K562 (cell line): Measurements from ENCODE around the gene MRPS10. TPM values are rescaled to one million over a fixed set of nuclear protein-coding genes. Genes with fewer than 3 reads are reported as not detected.
A peak's percentile ranks its signal among the peaks of the same experiment; 100 is the strongest.

Experiments used
- ARID2 ChIP-seq: fragments of 450-650 bp; IDR thresholded peaks from 2 replicates; pipeline ENCODE4 v1.6.1; 2017; ENCODE audit warnings: antibody characterized with exemption, mild to moderate bottlenecking
- CCNT2 ChIP-seq: IDR thresholded peaks from 2 replicates; pipeline ENCODE4 v1.6.1; 2011; ENCODE audit warnings: borderline replicate concordance, low read depth, mild to moderate bottlenecking, moderate library complexity, mixed read lengths, low read length; ENCODE audit not compliant: insufficient read length; ENCODE audit errors: extremely low read depth
- CHD4 ChIP-seq: fragments of 200-600 bp; sonication (generic); IDR thresholded peaks from 3 replicates; pipeline ENCODE4 v1.6.1; 2012; ENCODE audit warnings: low read depth, mild to moderate bottlenecking, mixed read lengths, low read length, inconsistent platforms; ENCODE audit not compliant: insufficient read depth, insufficient replicate concordance, poor library complexity, severe bottlenecking
- E2F1 ChIP-seq: sonication (generic); formaldehyde crosslinking; IDR thresholded peaks from 2 replicates; pipeline ENCODE4 v1.8.1; 2023; ENCODE audit warnings: mild to moderate bottlenecking, missing genetic modification reagents, moderate library complexity
- JUND ChIP-seq, 2 experiments: IDR thresholded peaks; 2 replicates in 1 of 2; 3 replicates in 1 of 2; pipeline ENCODE4 v1.6.1; 2011; ENCODE audit warnings: borderline replicate concordance in 2 of 2, low read depth in 2 of 2, low read length in 2 of 2, improper control_type of control experiment in 1 of 2, missing biosample characterization in 1 of 2, missing genetic modification characterization in 1 of 2, missing genetic modification reagents in 1 of 2
- MAFK ChIP-seq: IDR thresholded peaks from 2 replicates; pipeline ENCODE4 v1.6.1; 2011; ENCODE audit warnings: low read length, improper control_type of control experiment
- MTA2 ChIP-seq: fragments of 450-650 bp; IDR thresholded peaks from 2 replicates; pipeline ENCODE4 v1.6.1; 2016; ENCODE audit warnings: low read depth
- MTF1 ChIP-seq: fragments of 250-450 bp; sonication (Bioruptor Pico); IDR thresholded peaks from 2 replicates; pipeline ENCODE4 v1.9.0; 2021; ENCODE audit warnings: moderate library complexity, mild to moderate bottlenecking, inconsistent platforms, borderline replicate concordance
- PPARD ChIP-seq: fragments of 250-450 bp; sonication (Bioruptor Pico); IDR thresholded peaks from 2 replicates; pipeline ENCODE4 v1.8.0; 2022; ENCODE audit warnings: inconsistent platforms, mild to moderate bottlenecking, moderate library complexity
- PTRF ChIP-seq: fragments of 450-650 bp; IDR thresholded peaks from 2 replicates; pipeline ENCODE4 v1.6.1; 2016; ENCODE audit warnings: mild to moderate bottlenecking, missing genetic modification characterization, missing compliant biosample characterization
- SIN3B ChIP-seq: fragments of 450-650 bp; IDR thresholded peaks from 2 replicates; pipeline ENCODE4 v1.6.1; 2017; ENCODE audit warnings: low read depth, mild to moderate bottlenecking, moderate library complexity
- SMAD1 ChIP-seq: fragments of 150-350 bp; IDR thresholded peaks from 2 replicates; pipeline ENCODE4 v1.6.1; 2014; ENCODE audit warnings: low read length, low read depth; ENCODE audit not compliant: partially characterized antibody
- SMARCA4 ChIP-seq: fragments of 450-650 bp; IDR thresholded peaks from 2 replicates; pipeline ENCODE4 v1.6.1; 2016
- YY1 ChIP-seq, 3 experiments: IDR thresholded peaks; 2 replicates each; pipeline ENCODE4 v1.6.1; 2011; ENCODE audit warnings: low read length in 2 of 3, mild to moderate bottlenecking in 2 of 3, moderate library complexity in 2 of 3, borderline replicate concordance in 1 of 3, control low read depth in 1 of 3, low read depth in 1 of 3; ENCODE audit not compliant: insufficient read depth in 3 of 3, insufficient replicate concordance in 2 of 3, control insufficient read depth in 1 of 3, insufficient read length in 1 of 3; ENCODE audit errors: extremely low read depth in 1 of 3
- ZC3H11A ChIP-seq: IDR thresholded peaks from 2 replicates; pipeline ENCODE4 v1.6.1; 2012; ENCODE audit warnings: low read depth, low read length, improper control_type of control experiment
- ZC3H4 ChIP-seq: sonication (generic); formaldehyde crosslinking; IDR thresholded peaks from 2 replicates; pipeline ENCODE4 v1.9.0; 2021; ENCODE audit warnings: missing genetic modification reagents, borderline replicate concordance
- ZFP1 ChIP-seq: fragments of 450-650 bp; formaldehyde crosslinking; IDR thresholded peaks from 2 replicates; pipeline ENCODE4 v1.4.0; 2020; ENCODE audit warnings: mild to moderate bottlenecking, mixed read lengths
- ZNF184 ChIP-seq: sonication (generic); formaldehyde crosslinking; IDR thresholded peaks from 2 replicates; pipeline ENCODE4 v1.5.0; 2020; ENCODE audit warnings: missing genetic modification reagents
- polyA plus RNA-seq, 8 experiments: library from polyadenylated mRNA; depleted of rRNA in 4 of 8; stranded (reverse) in 5 of 8; unstranded in 3 of 8; fragments of >200 nt; fragmentation: Nextera tagmentation in 2 of 8; fragmentation: Illumina TruSeq in 1 of 8; extraction: Ambion mirVana in 2 of 8; extraction: Trizol in 1 of 8; gene quantifications; 2 replicates each; pipeline versions ENCODE4 v1.2.1 to v1.2.3, GENCODE V29; 2011 to 2014; ENCODE audit warnings: inconsistent platforms in 1 of 8, missing spikeins in 1 of 8
- total RNA-seq, 7 experiments: library from RNA; depleted of rRNA in 6 of 7; stranded (reverse); fragments of >200 nt in 6 of 7; fragmentation: Illumina TruSeq in 2 of 7; extraction: Trizol in 2 of 7; gene quantifications; 2 replicates each; pipeline versions ENCODE4 v1.2.1 to v1.2.3, GENCODE V29; 2011 to 2021; ENCODE audit warnings: low replicate concordance in 1 of 7
- TF ChIP-seq, protein P1 (sequence below): sonication (generic); formaldehyde crosslinking; IDR thresholded peaks from 2 replicates; pipeline ENCODE4 v1.8.0; 2023; ENCODE audit warnings: mild to moderate bottlenecking, missing genetic modification reagents
- TF ChIP-seq, protein P2 (sequence below): fragments of 450-650 bp; formaldehyde crosslinking; IDR thresholded peaks from 2 replicates; pipeline ENCODE4 v1.4.0; 2020; ENCODE audit warnings: mild to moderate bottlenecking, moderate library complexity
- TF ChIP-seq, protein P3 (sequence below): fragments of 450-650 bp; IDR thresholded peaks from 2 replicates; pipeline ENCODE4 v1.6.1; 2017; ENCODE audit warnings: mild to moderate bottlenecking, moderate library complexity

MRPS10 gene
- total and polyA plus RNA-seq, 9 of the 15 experiments (the other 6 are each of a cell fraction or from before 2014, with no cell fraction given): 48.6 to 166 (median 93.7) TPM

DNA sequence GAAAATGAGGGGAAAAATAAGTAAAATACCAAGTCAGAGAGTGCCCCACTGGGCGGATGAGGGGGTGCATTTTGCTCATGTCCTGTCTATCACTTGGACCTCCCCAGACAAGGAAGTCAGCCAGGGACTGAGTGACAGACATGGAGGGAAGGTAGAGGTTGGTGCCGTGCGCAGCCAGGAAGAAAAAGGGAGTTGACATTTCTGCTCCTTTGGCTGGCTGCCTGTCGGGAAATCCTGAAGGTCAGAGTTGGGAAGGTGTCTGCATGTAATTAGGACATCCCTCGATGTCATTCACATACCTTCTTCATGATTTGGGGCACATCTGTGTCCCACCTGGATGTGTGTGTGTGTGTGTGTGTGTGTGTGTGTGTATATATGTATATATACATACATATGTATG is 35.6 kb downstream of the MRPS10 start (continued):
- no peak for TF ChIP-seq ZNF184 (CRISPR knock-in tag)
- TF ChIP-seq E2F1: no peak
- no peak for TF ChIP-seq ZC3H4 (CRISPR knock-in tag)
- no peak for TF ChIP-seq MTF1 (CRISPR knock-in tag)
- TF ChIP-seq, protein P1, sequence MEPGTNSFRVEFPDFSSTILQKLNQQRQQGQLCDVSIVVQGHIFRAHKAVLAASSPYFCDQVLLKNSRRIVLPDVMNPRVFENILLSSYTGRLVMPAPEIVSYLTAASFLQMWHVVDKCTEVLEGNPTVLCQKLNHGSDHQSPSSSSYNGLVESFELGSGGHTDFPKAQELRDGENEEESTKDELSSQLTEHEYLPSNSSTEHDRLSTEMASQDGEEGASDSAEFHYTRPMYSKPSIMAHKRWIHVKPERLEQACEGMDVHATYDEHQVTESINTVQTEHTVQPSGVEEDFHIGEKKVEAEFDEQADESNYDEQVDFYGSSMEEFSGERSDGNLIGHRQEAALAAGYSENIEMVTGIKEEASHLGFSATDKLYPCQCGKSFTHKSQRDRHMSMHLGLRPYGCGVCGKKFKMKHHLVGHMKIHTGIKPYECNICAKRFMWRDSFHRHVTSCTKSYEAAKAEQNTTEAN (CRISPR knock-in tag): no peak
- no peak for TF ChIP-seq MTA2
- no peak for TF ChIP-seq ZC3H11A
- TF ChIP-seq SMAD1: no peak
- TF ChIP-seq, protein P2, sequence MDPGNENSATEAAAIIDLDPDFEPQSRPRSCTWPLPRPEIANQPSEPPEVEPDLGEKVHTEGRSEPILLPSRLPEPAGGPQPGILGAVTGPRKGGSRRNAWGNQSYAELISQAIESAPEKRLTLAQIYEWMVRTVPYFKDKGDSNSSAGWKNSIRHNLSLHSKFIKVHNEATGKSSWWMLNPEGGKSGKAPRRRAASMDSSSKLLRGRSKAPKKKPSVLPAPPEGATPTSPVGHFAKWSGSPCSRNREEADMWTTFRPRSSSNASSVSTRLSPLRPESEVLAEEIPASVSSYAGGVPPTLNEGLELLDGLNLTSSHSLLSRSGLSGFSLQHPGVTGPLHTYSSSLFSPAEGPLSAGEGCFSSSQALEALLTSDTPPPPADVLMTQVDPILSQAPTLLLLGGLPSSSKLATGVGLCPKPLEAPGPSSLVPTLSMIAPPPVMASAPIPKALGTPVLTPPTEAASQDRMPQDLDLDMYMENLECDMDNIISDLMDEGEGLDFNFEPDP: no peak
- no peak for TF ChIP-seq PTRF (tag)
- no peak for TF ChIP-seq CCNT2
- TF ChIP-seq SIN3B: no peak
- TF ChIP-seq JUND (IDR thresholded peaks at IDR 0.05; ENCODE audit: borderline replicate concordance, low read depth, low read length): no peak
- TF ChIP-seq JUND (tag; IDR thresholded peaks at IDR 0.05; ENCODE audit: borderline replicate concordance, low read depth, low read length): no peak; the same call in 2 of the 3 replicates
- no peak for TF ChIP-seq CHD4
- TF ChIP-seq YY1 (IDR thresholded peaks at IDR 0.05; ENCODE audit: borderline replicate concordance in 1 of 3, control insufficient read depth in 1 of 3, extremely low read depth in 1 of 3, insufficient read depth in 3 of 3, insufficient read length in 1 of 3, insufficient replicate concordance in 2 of 3, low read depth in 1 of 3, low read length in 2 of 3): no peak
- no peak for TF ChIP-seq ZFP1 (CRISPR knock-in tag)
- no peak for TF ChIP-seq PPARD (CRISPR knock-in tag)
- TF ChIP-seq ARID2: no peak
- TF ChIP-seq SMARCA4: peak; percentile 35; the same call in 1 of the 2 replicates
- no peak for TF ChIP-seq MAFK
- TF ChIP-seq, protein P3, sequence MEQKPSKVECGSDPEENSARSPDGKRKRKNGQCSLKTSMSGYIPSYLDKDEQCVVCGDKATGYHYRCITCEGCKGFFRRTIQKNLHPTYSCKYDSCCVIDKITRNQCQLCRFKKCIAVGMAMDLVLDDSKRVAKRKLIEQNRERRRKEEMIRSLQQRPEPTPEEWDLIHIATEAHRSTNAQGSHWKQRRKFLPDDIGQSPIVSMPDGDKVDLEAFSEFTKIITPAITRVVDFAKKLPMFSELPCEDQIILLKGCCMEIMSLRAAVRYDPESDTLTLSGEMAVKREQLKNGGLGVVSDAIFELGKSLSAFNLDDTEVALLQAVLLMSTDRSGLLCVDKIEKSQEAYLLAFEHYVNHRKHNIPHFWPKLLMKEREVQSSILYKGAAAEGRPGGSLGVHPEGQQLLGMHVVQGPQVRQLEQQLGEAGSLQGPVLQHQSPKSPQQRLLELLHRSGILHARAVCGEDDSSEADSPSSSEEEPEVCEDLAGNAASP: no peak
